ENCODE data around the gene CACNA1F.

The CACNA1F gene

DNA sequence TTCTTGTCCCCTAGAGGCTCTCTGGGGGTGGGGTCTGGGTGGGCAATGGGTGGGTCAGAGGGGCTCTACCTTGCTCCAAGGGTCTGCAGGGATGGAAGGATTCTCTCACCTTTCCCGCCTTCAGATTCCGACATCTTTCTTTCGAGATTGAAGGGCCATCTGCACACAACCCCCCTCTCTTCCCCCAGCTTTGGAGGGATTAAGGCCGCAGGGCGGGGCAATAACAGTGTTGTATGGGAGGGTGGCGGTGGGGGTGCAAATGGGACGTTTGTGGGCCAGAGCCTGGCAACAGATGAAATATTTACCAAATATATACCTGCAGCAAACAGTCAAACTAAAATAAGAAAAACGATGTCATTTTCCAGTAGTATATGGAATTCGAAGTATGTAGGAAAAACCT lies at the start of gene CACNA1F:
CACNA1F (minus strand) TSS at position 165 of the 400 bp plus-strand sequence; CDS start at position 134, 31 bp downstream.
- H3K4me3 ChIP-seq (ENCODE audit: low read depth, low read length) = no peak within 1 kb of the TSS
- ChIA-PET POLR2A (no interaction called here), CTCF (no interaction called here)
- no peak for DNase-seq (ENCODE audit: low read depth, low spot score)
- no peak for TF ChIP-seq CTCF (IDR thresholded peaks at IDR 0.05; ENCODE audit: insufficient read depth, low read length, missing control alignments)

- ChIA-PET POLR2A (no interaction called here), CTCF (no interaction called here)
- TF ChIP-seq CTCF (IDR thresholded peaks at IDR 0.05; ENCODE audit: insufficient read depth, low read length, missing control alignments) = no peak
- no peak overlapping the region for H3K4me3 ChIP-seq (ENCODE audit: low read depth, low read length)
- no peak for DNase-seq (ENCODE audit: low read depth, low spot score)
Measured at GRCh38 chrX:49282647-49283011, 49.5 kb upstream of the CACNA1F start.

- POLR2A ChIA-PET = no interaction called here
- CTCF ChIA-PET = no interaction called here
- no peak for TF ChIP-seq CTCF (IDR thresholded peaks at IDR 0.05; ENCODE audit: insufficient read depth, low read length, missing control alignments)
- H3K4me3 ChIP-seq (ENCODE audit: low read depth, low read length) = no peak overlapping the region
- no peak for DNase-seq (ENCODE audit: low read depth, low spot score)
Measured at GRCh38 chrX:49278081-49278480, 44.9 kb upstream of the CACNA1F start.

- CTCF ChIA-PET = no interaction called here
Measured at GRCh38 chrX:49277535-49277830, 44.3 kb upstream of the CACNA1F start.

GRCh38 chrX:49276671-49277534 lies 43.8 kb upstream of the CACNA1F start:
- ChIA-PET POLR2A (no interaction called here), CTCF (no interaction called here)
- TF ChIP-seq CTCF (IDR thresholded peaks at IDR 0.05; ENCODE audit: insufficient read depth, low read length, missing control alignments) = no peak
- DNase-seq (ENCODE audit: low read depth, low spot score) = no peak
- no peak overlapping the region for H3K4me3 ChIP-seq (ENCODE audit: low read depth, low read length)

More at GRCh38 chrX:49277535-49277830, 44.3 kb upstream of the CACNA1F start:
- H3K4me3 ChIP-seq (ENCODE audit: low read depth, low read length) = no peak overlapping the region
- no peak for TF ChIP-seq CTCF (IDR thresholded peaks at IDR 0.05; ENCODE audit: insufficient read depth, low read length, missing control alignments)
- POLR2A ChIA-PET = no interaction called here
- no peak for DNase-seq (ENCODE audit: low read depth, low spot score)

DNA sequence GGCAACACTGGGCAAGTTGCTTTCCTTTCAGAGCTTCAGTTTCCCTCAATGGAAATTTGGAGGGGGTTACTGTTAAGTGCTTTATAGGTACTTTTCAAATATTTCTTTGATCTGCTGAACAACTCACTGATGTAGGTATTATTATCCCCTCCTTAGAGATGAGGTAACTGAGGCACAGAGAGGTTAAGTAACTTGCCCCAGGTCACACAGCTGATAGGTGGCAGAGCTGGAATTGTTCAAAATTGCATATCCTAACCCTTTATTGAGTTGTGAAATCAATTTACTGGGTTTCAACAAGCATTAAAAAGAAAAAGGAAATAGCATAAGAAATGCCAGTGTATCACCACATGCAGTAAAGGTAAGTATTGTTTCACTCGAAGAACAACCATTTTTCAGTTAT lies 43.1 kb upstream of the CACNA1F start:
- no peak for TF ChIP-seq CTCF (IDR thresholded peaks at IDR 0.05; ENCODE audit: insufficient read depth, low read length, missing control alignments)
- no peak for DNase-seq (ENCODE audit: low read depth, low spot score)
- ChIA-PET POLR2A (no interaction called here), CTCF (interaction anchor here (1.1 kb wide), 1 partner anchor 83 kb away, joined by 3 read pairs; no protein-coding TSS in a partner anchor)
- H3K4me3 ChIP-seq (ENCODE audit: low read depth, low read length) = no peak overlapping the region
